ENCODE results near the gene TBC1D22A. TPM values are rescaled to one million over a fixed set of nuclear protein-coding genes. Genes with fewer than 3 reads are reported as not detected.

The TBC1D22A gene
- total and polyA plus RNA-seq, 9 of the 15 experiments (the other 6 are each of a cell fraction or from before 2014, with no cell fraction given), result 0.20 to 11.5 (median 5.2) TPM

DNA sequence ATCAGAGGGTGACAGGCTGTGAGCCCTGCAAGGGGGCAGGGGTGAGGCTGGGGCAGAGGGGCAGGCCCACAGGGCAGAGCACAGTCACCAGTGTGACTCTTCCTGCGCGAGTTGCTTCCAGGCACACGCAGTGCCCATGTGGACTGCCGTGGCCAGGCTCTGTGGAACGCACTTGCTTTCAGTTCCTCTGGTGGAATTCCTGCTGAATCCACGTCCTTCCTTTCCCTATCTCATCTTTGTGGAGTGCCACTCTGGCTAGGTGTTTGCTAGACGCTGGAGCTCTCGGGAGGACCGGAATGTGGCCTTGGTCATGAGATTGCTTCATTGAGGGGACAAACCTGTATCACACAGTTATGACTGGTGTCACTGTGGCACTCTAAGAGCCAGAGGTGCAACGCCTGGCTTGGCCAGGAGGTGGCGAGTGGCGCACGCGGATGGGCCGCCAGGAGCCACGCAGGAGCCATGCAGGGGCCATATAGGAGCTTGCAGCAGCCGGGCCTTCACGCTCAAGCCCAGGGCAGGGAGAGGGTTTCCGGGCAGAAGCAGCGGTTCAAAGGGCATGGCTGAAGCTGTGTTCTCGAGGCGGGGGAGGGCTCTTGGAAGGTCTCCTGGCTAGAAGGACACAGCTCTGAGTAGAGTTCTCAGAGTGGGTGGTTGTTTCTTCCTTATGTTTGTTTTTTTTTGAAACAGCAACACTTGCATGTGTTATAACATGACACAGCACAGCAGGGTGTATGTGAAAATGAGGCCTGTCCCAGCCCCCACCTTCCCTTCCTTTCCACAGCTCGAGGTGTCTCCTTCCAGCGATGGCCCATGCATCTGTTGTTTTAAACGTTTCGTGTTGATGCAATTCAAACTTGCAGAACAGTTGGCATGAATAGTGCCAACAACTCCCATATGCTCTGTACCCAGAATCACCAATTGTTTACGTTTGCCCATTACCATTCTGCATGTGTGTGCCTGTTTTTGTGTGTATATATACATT, 36.2 kb downstream of the TBC1D22A start (continued):
- TF ChIP-seq NFE2L1 (tag; IDR thresholded peaks at IDR 0.05; ENCODE audit: borderline replicate concordance, low read depth), result no peak
- TF ChIP-seq SLC30A9 (CRISPR knock-in tag; IDR thresholded peaks at IDR 0.05), result no peak
- peak in 1 of 3 experiments; percentile 50 for TF ChIP-seq YY1 (IDR thresholded peaks at IDR 0.05; ENCODE audit: borderline replicate concordance in 1 of 3, control insufficient read depth in 1 of 3, extremely low read depth in 1 of 3, insufficient read depth in 3 of 3, insufficient read length in 1 of 3, insufficient replicate concordance in 2 of 3, low read depth in 1 of 3, low read length in 2 of 3)
- no peak for TF ChIP-seq ZFX (CRISPR knock-in tag; IDR thresholded peaks at IDR 0.05)
- no peak for TF ChIP-seq MYNN (IDR thresholded peaks at IDR 0.05)
- no peak for TF ChIP-seq MYNN (CRISPR knock-in tag; IDR thresholded peaks at IDR 0.05)
- TF ChIP-seq MEF2A (IDR thresholded peaks at IDR 0.05; ENCODE audit: control insufficient read depth, low read depth, low read length), result no peak
- TF ChIP-seq CAMTA2 (CRISPR knock-in tag; conservative IDR thresholded peaks at IDR 0.05), result no peak
- TF ChIP-seq ZNF316 (IDR thresholded peaks at IDR 0.05), result no peak
- TF ChIP-seq HNRNPL (IDR thresholded peaks at IDR 0.05; ENCODE audit: low read depth, low read length), result no peak
- TF ChIP-seq POLR2B (IDR thresholded peaks at IDR 0.05; ENCODE audit: low read depth, partially characterized antibody), result no peak
- TF ChIP-seq STAG1 (CRISPR knock-in tag; IDR thresholded peaks at IDR 0.05; ENCODE audit: borderline replicate concordance), result peak; percentile 92
- TF ChIP-seq, protein P1, sequence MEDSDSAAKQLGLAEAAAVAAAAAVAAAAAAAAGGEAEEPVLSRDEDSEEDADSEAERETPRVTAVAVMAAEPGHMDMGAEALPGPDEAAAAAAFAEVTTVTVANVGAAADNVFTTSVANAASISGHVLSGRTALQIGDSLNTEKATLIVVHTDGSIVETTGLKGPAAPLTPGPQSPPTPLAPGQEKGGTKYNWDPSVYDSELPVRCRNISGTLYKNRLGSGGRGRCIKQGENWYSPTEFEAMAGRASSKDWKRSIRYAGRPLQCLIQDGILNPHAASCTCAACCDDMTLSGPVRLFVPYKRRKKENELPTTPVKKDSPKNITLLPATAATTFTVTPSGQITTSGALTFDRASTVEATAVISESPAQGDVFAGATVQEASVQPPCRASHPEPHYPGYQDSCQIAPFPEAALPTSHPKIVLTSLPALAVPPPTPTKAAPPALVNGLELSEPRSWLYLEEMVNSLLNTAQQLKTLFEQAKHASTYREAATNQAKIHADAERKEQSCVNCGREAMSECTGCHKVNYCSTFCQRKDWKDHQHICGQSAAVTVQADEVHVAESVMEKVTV (CRISPR knock-in tag; IDR thresholded peaks at IDR 0.05), result peak; percentile 41; the same call in 1 of the 2 replicates
- TF ChIP-seq FOXJ2 (tag; IDR thresholded peaks at IDR 0.05), result no peak
- no peak for TF ChIP-seq ZNF239 (CRISPR knock-in tag; IDR thresholded peaks at IDR 0.05)
- no peak for TF ChIP-seq FOS (IDR thresholded peaks at IDR 0.05; ENCODE audit: extremely low read depth, insufficient read length)
- no peak for TF ChIP-seq PPARD (CRISPR knock-in tag; IDR thresholded peaks at IDR 0.05)
- TF ChIP-seq FOSL1 (tag; conservative IDR thresholded peaks at IDR 0.05), result no peak
- TF ChIP-seq ZNF146 (CRISPR knock-in tag; IDR thresholded peaks at IDR 0.05; ENCODE audit: unreplicated experiment), result no peak
- TF ChIP-seq NFRKB (IDR thresholded peaks at IDR 0.05; ENCODE audit: low read depth), result no peak

Measured in K562 (cell line).